Measurements from ENCODE around the gene MAP4K2. TPM values are rescaled to one million over a fixed set of nuclear protein-coding genes. Genes with fewer than 3 reads are reported as not detected.

The MAP4K2 gene
- total and polyA plus RNA-seq, 2 of the 13 experiments (the other 11 are each of a cell fraction or from before 2014, with no cell fraction given): 8.3 to 17.6 TPM

DNA sequence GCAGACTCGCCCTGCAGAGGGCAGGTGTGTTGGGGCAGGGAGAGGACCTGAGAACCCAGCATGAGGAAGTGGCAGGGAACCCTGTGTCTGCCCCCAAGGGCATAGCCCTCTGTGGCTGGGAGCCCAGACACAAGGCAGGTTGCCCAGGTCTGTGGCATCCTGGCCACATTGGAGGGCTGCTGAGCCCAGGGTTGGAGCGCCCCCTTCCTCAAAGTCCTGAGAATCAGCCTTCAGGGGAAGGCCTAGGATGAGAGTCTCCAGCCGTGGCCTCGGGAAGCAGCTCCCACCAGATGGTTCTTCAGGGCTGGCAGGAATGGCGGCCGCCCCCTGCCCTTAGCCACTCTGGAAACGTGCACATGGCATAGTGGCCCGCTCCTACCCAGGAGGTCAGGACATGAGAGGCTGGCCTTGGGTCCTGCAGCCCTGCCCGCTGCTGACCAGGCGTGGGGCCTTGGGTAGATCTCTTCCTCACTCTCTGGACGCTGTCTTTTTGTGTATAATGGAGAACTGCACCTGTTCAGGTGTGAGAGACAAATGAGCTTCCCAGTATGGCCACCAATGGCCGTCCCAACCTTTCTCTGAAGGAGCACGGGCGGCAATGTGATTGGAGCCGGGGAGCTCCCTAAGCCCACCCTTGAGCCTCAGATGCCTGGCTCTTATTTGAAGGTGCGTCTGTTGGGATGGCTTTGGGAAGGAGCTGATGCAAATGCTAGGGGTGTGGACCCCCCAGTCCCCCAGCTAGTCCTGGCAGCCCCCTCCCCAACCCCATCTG is 46.0 kb upstream of the MAP4K2 start (continued):
- TF ChIP-seq, protein P1, sequence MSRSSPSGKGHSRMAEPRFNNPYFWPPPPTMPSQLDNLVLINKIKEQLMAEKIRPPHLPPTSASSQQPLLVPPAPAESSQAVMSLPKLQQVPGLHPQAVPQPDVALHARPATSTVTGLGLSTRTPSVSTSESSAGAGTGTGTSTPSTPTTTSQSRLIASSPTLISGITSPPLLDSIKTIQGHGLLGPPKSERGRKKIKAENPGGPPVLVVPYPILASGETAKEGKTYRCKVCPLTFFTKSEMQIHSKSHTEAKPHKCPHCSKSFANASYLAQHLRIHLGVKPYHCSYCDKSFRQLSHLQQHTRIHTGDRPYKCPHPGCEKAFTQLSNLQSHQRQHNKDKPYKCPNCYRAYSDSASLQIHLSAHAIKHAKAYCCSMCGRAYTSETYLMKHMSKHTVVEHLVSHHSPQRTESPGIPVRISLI (CRISPR knock-in tag; IDR thresholded peaks at IDR 0.05; ENCODE audit: borderline replicate concordance): no peak
- no peak for TF ChIP-seq MAZ (IDR thresholded peaks at IDR 0.05; ENCODE audit: borderline replicate concordance, low read depth, low read length)
- 0 out of 2 replicates have a peak, but pooled peaks have one; percentile 6 for TF ChIP-seq MAZ (CRISPR knock-in tag; IDR thresholded peaks at IDR 0.05; ENCODE audit: low read depth)
- peak; percentile 65 for TF ChIP-seq STAG1 (CRISPR knock-in tag; IDR thresholded peaks at IDR 0.05)
- no peak for TF ChIP-seq ZNF781 (CRISPR knock-in tag; IDR thresholded peaks at IDR 0.05; ENCODE audit: borderline replicate concordance, not compliant biosample characterization)
- TF ChIP-seq SMAD9 (CRISPR knock-in tag; IDR thresholded peaks at IDR 0.05): no peak
- TF ChIP-seq SKI (IDR thresholded peaks at IDR 0.05; ENCODE audit: partially characterized antibody): no peak
- TF ChIP-seq, protein P2, sequence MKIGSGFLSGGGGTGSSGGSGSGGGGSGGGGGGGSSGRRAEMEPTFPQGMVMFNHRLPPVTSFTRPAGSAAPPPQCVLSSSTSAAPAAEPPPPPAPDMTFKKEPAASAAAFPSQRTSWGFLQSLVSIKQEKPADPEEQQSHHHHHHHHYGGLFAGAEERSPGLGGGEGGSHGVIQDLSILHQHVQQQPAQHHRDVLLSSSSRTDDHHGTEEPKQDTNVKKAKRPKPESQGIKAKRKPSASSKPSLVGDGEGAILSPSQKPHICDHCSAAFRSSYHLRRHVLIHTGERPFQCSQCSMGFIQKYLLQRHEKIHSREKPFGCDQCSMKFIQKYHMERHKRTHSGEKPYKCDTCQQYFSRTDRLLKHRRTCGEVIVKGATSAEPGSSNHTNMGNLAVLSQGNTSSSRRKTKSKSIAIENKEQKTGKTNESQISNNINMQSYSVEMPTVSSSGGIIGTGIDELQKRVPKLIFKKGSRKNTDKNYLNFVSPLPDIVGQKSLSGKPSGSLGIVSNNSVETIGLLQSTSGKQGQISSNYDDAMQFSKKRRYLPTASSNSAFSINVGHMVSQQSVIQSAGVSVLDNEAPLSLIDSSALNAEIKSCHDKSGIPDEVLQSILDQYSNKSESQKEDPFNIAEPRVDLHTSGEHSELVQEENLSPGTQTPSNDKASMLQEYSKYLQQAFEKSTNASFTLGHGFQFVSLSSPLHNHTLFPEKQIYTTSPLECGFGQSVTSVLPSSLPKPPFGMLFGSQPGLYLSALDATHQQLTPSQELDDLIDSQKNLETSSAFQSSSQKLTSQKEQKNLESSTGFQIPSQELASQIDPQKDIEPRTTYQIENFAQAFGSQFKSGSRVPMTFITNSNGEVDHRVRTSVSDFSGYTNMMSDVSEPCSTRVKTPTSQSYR (CRISPR knock-in tag; IDR thresholded peaks at IDR 0.05; ENCODE audit: borderline replicate concordance): 0 out of 2 replicates have a peak, but pooled peaks have one; percentile 8
- TF ChIP-seq ERF (CRISPR knock-in tag; IDR thresholded peaks at IDR 0.05): 0 out of 2 replicates have a peak, but pooled peaks have one; percentile 41
- 0 out of 2 replicates have a peak, but pooled peaks have one; percentile 31 for TF ChIP-seq MYC (CRISPR knock-in tag; IDR thresholded peaks at IDR 0.05; ENCODE audit: borderline replicate concordance)
- no peak for TF ChIP-seq MED1 (CRISPR knock-in tag; IDR thresholded peaks at IDR 0.05)
- TF ChIP-seq, protein P3, sequence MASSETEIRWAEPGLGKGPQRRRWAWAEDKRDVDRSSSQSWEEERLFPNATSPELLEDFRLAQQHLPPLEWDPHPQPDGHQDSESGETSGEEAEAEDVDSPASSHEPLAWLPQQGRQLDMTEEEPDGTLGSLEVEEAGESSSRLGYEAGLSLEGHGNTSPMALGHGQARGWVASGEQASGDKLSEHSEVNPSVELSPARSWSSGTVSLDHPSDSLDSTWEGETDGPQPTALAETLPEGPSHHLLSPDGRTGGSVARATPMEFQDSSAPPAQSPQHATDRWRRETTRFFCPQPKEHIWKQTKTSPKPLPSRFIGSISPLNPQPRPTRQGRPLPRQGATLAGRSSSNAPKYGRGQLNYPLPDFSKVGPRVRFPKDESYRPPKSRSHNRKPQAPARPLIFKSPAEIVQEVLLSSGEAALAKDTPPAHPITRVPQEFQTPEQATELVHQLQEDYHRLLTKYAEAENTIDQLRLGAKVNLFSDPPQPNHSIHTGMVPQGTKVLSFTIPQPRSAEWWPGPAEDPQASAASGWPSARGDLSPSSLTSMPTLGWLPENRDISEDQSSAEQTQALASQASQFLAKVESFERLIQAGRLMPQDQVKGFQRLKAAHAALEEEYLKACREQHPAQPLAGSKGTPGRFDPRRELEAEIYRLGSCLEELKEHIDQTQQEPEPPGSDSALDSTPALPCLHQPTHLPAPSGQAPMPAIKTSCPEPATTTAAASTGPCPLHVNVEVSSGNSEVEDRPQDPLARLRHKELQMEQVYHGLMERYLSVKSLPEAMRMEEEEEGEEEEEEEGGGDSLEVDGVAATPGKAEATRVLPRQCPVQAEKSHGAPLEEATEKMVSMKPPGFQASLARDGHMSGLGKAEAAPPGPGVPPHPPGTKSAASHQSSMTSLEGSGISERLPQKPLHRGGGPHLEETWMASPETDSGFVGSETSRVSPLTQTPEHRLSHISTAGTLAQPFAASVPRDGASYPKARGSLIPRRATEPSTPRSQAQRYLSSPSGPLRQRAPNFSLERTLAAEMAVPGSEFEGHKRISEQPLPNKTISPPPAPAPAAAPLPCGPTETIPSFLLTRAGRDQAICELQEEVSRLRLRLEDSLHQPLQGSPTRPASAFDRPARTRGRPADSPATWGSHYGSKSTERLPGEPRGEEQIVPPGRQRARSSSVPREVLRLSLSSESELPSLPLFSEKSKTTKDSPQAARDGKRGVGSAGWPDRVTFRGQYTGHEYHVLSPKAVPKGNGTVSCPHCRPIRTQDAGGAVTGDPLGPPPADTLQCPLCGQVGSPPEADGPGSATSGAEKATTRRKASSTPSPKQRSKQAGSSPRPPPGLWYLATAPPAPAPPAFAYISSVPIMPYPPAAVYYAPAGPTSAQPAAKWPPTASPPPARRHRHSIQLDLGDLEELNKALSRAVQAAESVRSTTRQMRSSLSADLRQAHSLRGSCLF (CRISPR knock-in tag; IDR thresholded peaks at IDR 0.05; ENCODE audit: borderline replicate concordance): no peak
- no peak for TF ChIP-seq SRSF9 (IDR thresholded peaks at IDR 0.05; ENCODE audit: borderline replicate concordance, insufficient read depth, low read depth, low read length, poor library complexity, severe bottlenecking)
- no peak for TF ChIP-seq ZBTB8A (CRISPR knock-in tag; IDR thresholded peaks at IDR 0.05; ENCODE audit: borderline replicate concordance, low read depth)
- TF ChIP-seq ZNF768 (CRISPR knock-in tag; IDR thresholded peaks at IDR 0.05): peak; percentile 34; the same call in 1 of the 2 replicates
- TF ChIP-seq, protein P4, sequence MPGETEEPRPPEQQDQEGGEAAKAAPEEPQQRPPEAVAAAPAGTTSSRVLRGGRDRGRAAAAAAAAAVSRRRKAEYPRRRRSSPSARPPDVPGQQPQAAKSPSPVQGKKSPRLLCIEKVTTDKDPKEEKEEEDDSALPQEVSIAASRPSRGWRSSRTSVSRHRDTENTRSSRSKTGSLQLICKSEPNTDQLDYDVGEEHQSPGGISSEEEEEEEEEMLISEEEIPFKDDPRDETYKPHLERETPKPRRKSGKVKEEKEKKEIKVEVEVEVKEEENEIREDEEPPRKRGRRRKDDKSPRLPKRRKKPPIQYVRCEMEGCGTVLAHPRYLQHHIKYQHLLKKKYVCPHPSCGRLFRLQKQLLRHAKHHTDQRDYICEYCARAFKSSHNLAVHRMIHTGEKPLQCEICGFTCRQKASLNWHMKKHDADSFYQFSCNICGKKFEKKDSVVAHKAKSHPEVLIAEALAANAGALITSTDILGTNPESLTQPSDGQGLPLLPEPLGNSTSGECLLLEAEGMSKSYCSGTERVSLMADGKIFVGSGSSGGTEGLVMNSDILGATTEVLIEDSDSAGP (CRISPR knock-in tag; IDR thresholded peaks at IDR 0.05; ENCODE audit: borderline replicate concordance): peak; percentile 41; the same call in 1 of the 2 replicates
- no peak for TF ChIP-seq U2AF1 (optimal IDR thresholded peaks at IDR 0.05; ENCODE audit: low read depth, low read length)
